Trophoblast cell (in vitro differentiated cells and primary cell): Measurements from ENCODE around the gene ADAMTS14.

Experiments
- DNase-seq, 2 donors: peaks; one replicate each; pipeline ENCODE4 v3.0.0-alpha.2; 2016
- H2AFZ ChIP-seq: 2 replicates; pipeline ENCODE4 v1.6.1; 2013; ENCODE audit warnings: low read length, moderate library complexity, mild to moderate bottlenecking; ENCODE audit not compliant: insufficient read depth, poor library complexity
- H2AK5ac ChIP-seq: 2 replicates; pipeline ENCODE4 v1.6.1; 2013; ENCODE audit warnings: mild to moderate bottlenecking, low read length
- H2BK120ac ChIP-seq: 2 replicates; pipeline ENCODE4 v1.6.1; 2013; ENCODE audit warnings: low read length, mild to moderate bottlenecking, moderate library complexity; ENCODE audit not compliant: insufficient read depth, poor library complexity
- H2BK12ac ChIP-seq: 2 replicates; pipeline ENCODE4 v1.6.1; 2013; ENCODE audit warnings: mild to moderate bottlenecking, low read length, moderate library complexity
- H2BK5ac ChIP-seq: 2 replicates; pipeline ENCODE4 v1.6.1; 2013; ENCODE audit warnings: low read length, low read depth, moderate library complexity, mild to moderate bottlenecking; ENCODE audit not compliant: poor library complexity
- H3K14ac ChIP-seq: 2 replicates; pipeline ENCODE4 v1.6.1; 2013; ENCODE audit warnings: mild to moderate bottlenecking, low read length
- H3K18ac ChIP-seq: 2 replicates; pipeline ENCODE4 v1.6.1; 2013; ENCODE audit warnings: mild to moderate bottlenecking, low read length
- H3K23ac ChIP-seq: 2 replicates; pipeline ENCODE4 v1.6.1; 2013; ENCODE audit warnings: low read length
- H3K27ac ChIP-seq: 2 replicates; pipeline ENCODE4 v1.5.1; 2013; ENCODE audit warnings: low read depth, mild to moderate bottlenecking, inconsistent platforms, low read length, moderate library complexity
- H3K27me3 ChIP-seq: 2 replicates; pipeline ENCODE4 v1.6.1; 2013; ENCODE audit warnings: inconsistent platforms, mild to moderate bottlenecking, low read length, moderate library complexity; ENCODE audit not compliant: insufficient read depth
- H3K36me3 ChIP-seq, 2 experiments: 1 replicate in 1 of 2; 2 replicates in 1 of 2; pipeline ENCODE4 v1.6.1; 2013; ENCODE audit warnings: low read length in 2 of 2, mild to moderate bottlenecking in 2 of 2, moderate library complexity in 1 of 2; ENCODE audit not compliant: insufficient read depth in 2 of 2, control insufficient read depth in 1 of 2
- H3K4ac ChIP-seq: 2 replicates; pipeline ENCODE4 v1.6.1; 2013; ENCODE audit warnings: low read depth, mild to moderate bottlenecking, low read length, moderate library complexity
- H3K4me1 ChIP-seq, 2 experiments: 1 replicate in 1 of 2; 2 replicates in 1 of 2; pipeline ENCODE4 v1.6.1; 2013; ENCODE audit warnings: low read length in 2 of 2, mild to moderate bottlenecking in 2 of 2, moderate library complexity in 1 of 2; ENCODE audit not compliant: insufficient read depth in 2 of 2, control insufficient read depth in 1 of 2
- H3K4me2 ChIP-seq: 2 replicates; pipeline ENCODE4 v1.6.1; 2013; ENCODE audit warnings: inconsistent platforms, mild to moderate bottlenecking, low read length, moderate library complexity
- H3K4me3 ChIP-seq: 2 replicates; pipeline ENCODE4 v1.5.1; 2013; ENCODE audit warnings: mild to moderate bottlenecking, low read depth, low read length, inconsistent platforms
- H3K79me1 ChIP-seq: one replicate; pipeline ENCODE4 v1.6.1; 2013; ENCODE audit warnings: low read length
- H3K79me2 ChIP-seq: 2 replicates; pipeline ENCODE4 v1.6.1; 2013; ENCODE audit warnings: low read length, mild to moderate bottlenecking; ENCODE audit not compliant: control insufficient read depth, insufficient read depth, poor library complexity
- H3K9ac ChIP-seq: 2 replicates; pipeline ENCODE4 v1.6.1; 2013; ENCODE audit warnings: mild to moderate bottlenecking, low read length
- H3K9me3 ChIP-seq: 2 replicates; pipeline ENCODE4 v1.6.1; 2013; ENCODE audit warnings: low read depth, mild to moderate bottlenecking, control low read depth, inconsistent platforms, low read length; ENCODE audit not compliant: insufficient read depth
- H4K12ac ChIP-seq: 2 replicates; pipeline ENCODE4 v1.6.1; 2013; ENCODE audit warnings: low read depth, mild to moderate bottlenecking, low read length, moderate library complexity
- H4K8ac ChIP-seq: 2 replicates; pipeline ENCODE4 v1.6.1; 2013; ENCODE audit warnings: low read depth, mild to moderate bottlenecking, low read length, moderate library complexity
- H4K91ac ChIP-seq: one replicate; pipeline ENCODE4 v1.6.1; 2013; ENCODE audit warnings: low read depth, mild to moderate bottlenecking, low read length, moderate library complexity
- WGBS: extraction: QIAGEN DNeasy Blood & Tissue Kit; methylation state at CpG from one replicate; pipeline ENCODE4 v1.1.7; 2013; ENCODE audit warnings: missing lambda C conversion rate; ENCODE audit not compliant: insufficient read length, insufficient coverage; ENCODE audit errors: extremely low coverage; 5-methylcytosine and 5-hydroxymethylcytosine counted together

The ADAMTS14 gene

DNA sequence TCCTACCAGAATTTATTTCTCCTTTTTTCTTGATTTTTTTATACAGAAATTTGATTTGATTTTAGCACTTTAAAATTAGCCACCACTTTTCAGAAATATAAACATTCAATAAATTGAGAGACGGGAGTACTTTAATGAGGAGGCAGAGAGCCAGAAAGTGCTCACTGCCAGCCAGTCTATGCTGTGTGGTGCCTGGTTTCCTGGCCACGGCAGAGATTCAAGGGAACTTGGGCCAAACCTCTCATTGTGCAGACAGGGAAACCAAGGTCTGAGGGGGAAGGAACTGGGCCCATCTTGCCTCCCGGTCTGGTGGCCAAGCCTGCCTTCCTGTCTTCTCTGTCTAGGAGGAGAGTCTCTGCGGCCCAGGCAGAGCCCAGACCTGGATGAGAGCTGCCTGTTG, 25.9 kb downstream of the ADAMTS14 start:
- no peak overlapping the region for H3K4me3 ChIP-seq
- no peak overlapping the region for H2AK5ac ChIP-seq
- no CpG with 5 or more reads among the region's 4 CpGs for WGBS
- no peak overlapping the region for H3K14ac ChIP-seq
- DNase-seq, result no peak
- no peak overlapping the region for H3K9ac ChIP-seq
- no peak overlapping the region for H3K23ac ChIP-seq
- H4K91ac ChIP-seq, result no peak overlapping the region
- H3K27me3 ChIP-seq, result no peaks in the 10 kb centered on the region
- no peaks in the 10 kb centered on the region for H3K4me1 ChIP-seq
- H4K12ac ChIP-seq, result no peak overlapping the region
- no peak overlapping the region for H3K18ac ChIP-seq
- no peaks in the 10 kb centered on the region for H3K36me3 ChIP-seq
- H2BK120ac ChIP-seq, result no peak overlapping the region
- H3K79me1 ChIP-seq, result no peaks in the 10 kb centered on the region
- H4K8ac ChIP-seq, result no peak overlapping the region
- no peak overlapping the region for H3K4ac ChIP-seq
- no peak overlapping the region for H3K27ac ChIP-seq
- H3K9me3 ChIP-seq, result peaks cover 3% of the 10 kb centered on the region
- no peak overlapping the region for H2AFZ ChIP-seq
- no peak overlapping the region for H3K4me2 ChIP-seq
- no peak overlapping the region for H2BK12ac ChIP-seq
- H3K79me2 ChIP-seq, result no peaks in the 10 kb centered on the region
- H2BK5ac ChIP-seq, result no peak overlapping the region

DNA sequence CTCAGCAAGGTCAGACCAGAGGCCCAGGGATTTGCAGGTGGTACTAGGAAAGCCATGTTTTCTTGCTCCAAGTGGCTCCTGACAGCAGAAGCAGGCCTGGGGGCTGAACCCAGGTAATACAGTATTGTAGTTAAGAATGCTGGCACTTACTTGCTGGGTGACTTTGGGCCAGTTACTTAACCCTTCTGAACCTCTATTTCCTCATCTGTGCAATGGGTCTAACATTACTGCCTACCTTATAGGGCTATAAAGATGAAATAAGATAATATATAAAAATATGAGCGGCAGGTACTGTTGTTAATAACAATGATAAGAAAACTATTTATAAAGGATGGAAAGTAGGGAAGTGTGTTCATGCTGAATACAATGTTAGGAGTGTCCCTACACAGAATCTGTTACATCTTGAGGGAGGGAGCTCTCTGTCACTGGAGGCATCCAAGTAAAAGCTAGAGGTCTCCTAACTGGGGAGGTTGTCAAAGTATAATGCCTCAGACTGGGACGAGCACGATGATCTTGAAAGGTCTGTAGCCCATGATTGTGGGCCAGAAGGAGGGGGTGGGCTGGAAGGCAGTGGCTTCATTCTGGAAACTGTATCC, 26.9 kb downstream of the ADAMTS14 start:
- H3K4me2 ChIP-seq, result no peak overlapping the region
- H3K4me3 ChIP-seq, result no peak overlapping the region
- 100% methylated on average over 1 of the region's 3 CpGs for WGBS
- H2BK5ac ChIP-seq, result no peak overlapping the region
- no peak overlapping the region for H3K18ac ChIP-seq
- no peak overlapping the region for H2BK12ac ChIP-seq
- H3K27me3 ChIP-seq, result no peaks in the 10 kb centered on the region
- no peaks in the 10 kb centered on the region for H3K36me3 ChIP-seq
- H4K91ac ChIP-seq, result no peak overlapping the region
- H3K79me2 ChIP-seq, result no peaks in the 10 kb centered on the region
- H3K14ac ChIP-seq, result no peak overlapping the region
- H4K8ac ChIP-seq, result no peak overlapping the region
- no peak overlapping the region for H2AK5ac ChIP-seq
- H3K4ac ChIP-seq, result no peak overlapping the region
- no peaks in the 10 kb centered on the region for H3K4me1 ChIP-seq
- H4K12ac ChIP-seq, result no peak overlapping the region
- no peak overlapping the region for H2BK120ac ChIP-seq
- no peak overlapping the region for H3K27ac ChIP-seq
- DNase-seq, result no peak
- peaks cover 2% of the 10 kb centered on the region for H3K9me3 ChIP-seq
- no peak overlapping the region for H3K23ac ChIP-seq
- H2AFZ ChIP-seq, result no peak overlapping the region
- H3K79me1 ChIP-seq, result no peaks in the 10 kb centered on the region
- no peak overlapping the region for H3K9ac ChIP-seq

DNA sequence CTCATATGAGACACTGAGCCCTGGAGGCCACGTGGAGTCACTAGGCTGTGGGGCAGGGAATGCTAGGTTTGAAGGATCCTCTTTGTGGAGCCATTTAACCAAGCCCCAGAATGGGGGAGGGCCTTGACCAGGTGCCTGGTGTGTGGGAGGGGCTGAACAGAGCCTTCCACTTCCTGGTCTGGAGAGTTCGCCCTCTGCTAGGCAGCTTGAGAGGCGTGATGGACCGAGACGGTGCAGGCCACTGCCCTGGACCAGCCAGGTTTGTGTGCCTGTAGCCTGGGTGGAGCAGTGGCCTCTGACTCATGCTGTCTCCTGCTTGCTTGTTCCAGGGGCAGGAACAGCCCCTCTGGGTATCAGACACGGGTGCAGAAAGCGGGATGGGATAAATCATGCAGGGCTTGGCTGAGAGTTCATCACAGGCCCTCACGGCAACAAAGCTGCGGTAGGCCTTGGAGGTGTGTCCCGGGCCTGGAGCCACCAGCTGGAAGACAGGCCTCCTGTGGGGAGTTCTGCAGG, 27.4 kb downstream of the ADAMTS14 start:
- Histone ChIP-seq H2BK120ac (no peak overlapping the region), H4K8ac (no peak overlapping the region), H3K23ac (no peak overlapping the region), H3K4me1 (no peaks in the 10 kb centered on the region), H3K4me2 (no peak overlapping the region), H3K79me1 (no peaks in the 10 kb centered on the region), H2AFZ (no peak overlapping the region), H3K18ac (no peak overlapping the region), H3K27me3 (no peaks in the 10 kb centered on the region), H2AK5ac (no peak overlapping the region), H2BK12ac (no peak overlapping the region), H3K4me3 (no peak overlapping the region), H4K12ac (no peak overlapping the region), H3K4ac (no peak overlapping the region), H3K14ac (no peak overlapping the region), H3K36me3 (no peaks in the 10 kb centered on the region), H3K9ac (no peak overlapping the region), H4K91ac (no peak overlapping the region), H3K79me2 (no peaks in the 10 kb centered on the region), H3K9me3 (peaks cover 2% of the 10 kb centered on the region), H3K27ac (no peak overlapping the region), H2BK5ac (no peak overlapping the region)
- WGBS, result no CpG with 5 or more reads among the region's 10 CpGs
- no peak for DNase-seq

DNA sequence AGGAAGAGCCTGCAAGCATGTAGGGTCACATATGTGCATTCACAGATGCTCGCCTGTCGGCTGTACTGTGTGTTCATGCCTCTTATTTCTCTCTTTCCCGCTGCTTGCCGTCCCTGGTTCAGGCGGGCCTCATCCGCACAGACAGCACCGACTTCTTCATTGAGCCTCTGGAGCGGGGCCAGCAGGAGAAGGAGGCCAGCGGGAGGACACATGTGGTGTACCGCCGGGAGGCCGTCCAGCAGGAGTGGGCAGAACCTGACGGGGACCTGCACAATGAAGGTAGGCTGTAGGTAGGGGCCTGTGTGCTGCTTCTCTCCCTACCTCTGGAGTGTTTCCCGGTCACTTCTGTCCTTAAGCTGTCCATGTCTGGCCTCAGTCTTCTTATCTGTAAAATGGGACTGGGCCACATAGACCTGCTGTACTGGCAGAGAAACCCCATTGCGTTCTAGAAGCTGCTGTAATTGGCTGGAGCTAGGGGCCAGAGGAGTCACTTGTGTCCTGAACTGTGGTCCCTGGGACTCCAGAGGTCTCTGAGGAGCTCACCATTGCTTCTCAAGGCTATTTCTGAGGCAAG, 30.0 kb downstream of the ADAMTS14 start:
- Histone ChIP-seq H2AK5ac (no peak overlapping the region), H3K9ac (no peak overlapping the region), H2BK5ac (no peak overlapping the region), H4K12ac (no peak overlapping the region), H3K4ac (no peak overlapping the region), H3K18ac (no peak overlapping the region), H3K4me2 (no peak overlapping the region), H3K27me3 (no peaks in the 10 kb centered on the region), H3K14ac (no peak overlapping the region), H3K23ac (no peak overlapping the region), H2AFZ (no peak overlapping the region), H2BK12ac (no peak overlapping the region), H2BK120ac (no peak overlapping the region), H3K27ac (no peak overlapping the region), H3K36me3 (no peaks in the 10 kb centered on the region), H4K8ac (no peak overlapping the region), H3K79me2 (no peaks in the 10 kb centered on the region), H3K79me1 (no peaks in the 10 kb centered on the region), H3K4me1 (no peaks in the 10 kb centered on the region), H3K9me3 (no peaks in the 10 kb centered on the region), H4K91ac (no peak overlapping the region), H3K4me3 (no peak overlapping the region)
- DNase-seq, result no peak
- no CpG with 5 or more reads among the region's 15 CpGs for WGBS
